Fibroblast of peridontal ligament (primary cell): ENCODE results near the gene TMEM126B.
"Not testable (repeated sequence)": the region's sequence is repeated elsewhere in the genome, so short reads cannot be mapped to it uniquely, and the experiment has no call there.

ENCODE experiments used
- DNase-seq: peaks from one replicate; pipeline ENCODE4 v3.0.0-alpha.2; 2010; ENCODE audit errors: extremely low read depth

TMEM126B gene

GRCh38 chr11:85647604-85648299, 19.4 kb downstream of the TMEM126B start, which contains the start of gene TMEM126A:
TSS of gene TMEM126A (plus strand) at chr11:85647967. CDS start at chr11:85650256, 2,289 bp downstream.
- peak; percentile 71 for DNase-seq

- DNase-seq: no peak
These were observed 22.7 kb downstream of the TMEM126B start for GRCh38 chr11:85651118-85651517.

- DNase-seq: no peak
These were observed 24.5 kb downstream of the TMEM126B start for GRCh38 chr11:85652786-85653447.

- not testable (repeated sequence) for DNase-seq
These were observed 25.9 kb downstream of the TMEM126B start for GRCh38 chr11:85654343-85654742.

- no peak for DNase-seq
These were observed 28.4 kb downstream of the TMEM126B start for GRCh38 chr11:85656777-85657176.

GRCh38 chr11:85658180-85658579, 29.8 kb downstream of the TMEM126B start:
- no peak for DNase-seq

- DNase-seq: peak; percentile 61
These were observed 33.7 kb downstream of the TMEM126B start for GRCh38 chr11:85661972-85662664.

- no peak for DNase-seq
These were observed 34.8 kb downstream of the TMEM126B start for GRCh38 chr11:85663080-85663752.

- peak; percentile 42 for DNase-seq
These were observed 35.6 kb downstream of the TMEM126B start for GRCh38 chr11:85663753-85664614.

- DNase-seq: peak; percentile 95
These were observed 36.5 kb downstream of the TMEM126B start, which contains the start of gene CREBZF for GRCh38 chr11:85664615-85665481. TSS of gene CREBZF (minus strand) at chr11:85665129. CDS start at chr11:85664875, 254 bp downstream.

GRCh38 chr11:85665733-85666132, 37.3 kb downstream of the TMEM126B start:
- DNase-seq: peak; percentile 47

GRCh38 chr11:85666687-85667086, 38.3 kb downstream of the TMEM126B start:
- no peak for DNase-seq

- no peak for DNase-seq
These were observed 39.8 kb downstream of the TMEM126B start for GRCh38 chr11:85668157-85668556.

- DNase-seq: not testable (repeated sequence)
These were observed 42.7 kb downstream of the TMEM126B start for GRCh38 chr11:85670949-85671663.

GRCh38 chr11:85672105-85672902, 43.9 kb downstream of the TMEM126B start:
- DNase-seq: no peak

GRCh38 chr11:85673393-85673792, 45.0 kb downstream of the TMEM126B start:
- no peak for DNase-seq

- DNase-seq: no peak
These were observed 51.2 kb downstream of the TMEM126B start for GRCh38 chr11:85679576-85679975.

GRCh38 chr11:85680897-85681296, 52.5 kb downstream of the TMEM126B start:
- no peak for DNase-seq
